Thyroid gland (tissue), 4 donors: ENCODE results near the gene AP3B1. TPM values are rescaled to one million over a fixed set of nuclear protein-coding genes. Genes with fewer than 3 reads are reported as not detected.

Experiments used
- DNase-seq, 2 donors: peaks; one replicate each; pipeline ENCODE4 v3.0.0-alpha.2; 2019
- H3K27ac ChIP-seq, 3 donors: fragments of 200-600 bp; sonication (generic); 1 replicate in 2 of 3; 2 replicates in 1 of 3; pipeline ENCODE4 v1.5.1; 2016 to 2019; ENCODE audit warnings: mild to moderate bottlenecking in 1 of 3, moderate library complexity in 1 of 3
- H3K27me3 ChIP-seq: fragments of 200-600 bp; sonication (generic); one replicate; pipeline ENCODE4 v1.5.1; 2019
- H3K36me3 ChIP-seq, 2 donors: fragments of 200-600 bp; sonication (generic); one replicate each; pipeline ENCODE4 v1.5.1; 2016 to 2019
- H3K4me1 ChIP-seq, 2 donors: fragments of 200-600 bp; sonication (generic); one replicate each; pipeline ENCODE4 v1.5.1; 2017 to 2019
- H3K4me3 ChIP-seq, 3 donors: fragments of 200-600 bp; sonication (generic); replicated peaks in 1 of 3; 1 replicate in 2 of 3; 2 replicates in 1 of 3; pipeline ENCODE4 v1.5.1; 2016; ENCODE audit warnings: mild to moderate bottlenecking in 1 of 3
- H3K9me3 ChIP-seq: fragments of 200-600 bp; sonication (generic); one replicate; pipeline ENCODE4 v1.5.1; 2017
- CTCF ChIP-seq, 6 experiments: fragments of 200-600 bp in 3 of 6; fragments of 450-650 bp in 3 of 6; sonication (generic) in 3 of 6; IDR thresholded peaks; one replicate each; pipeline ENCODE4 v1.5.1; 2016 to 2019; ENCODE audit warnings: antibody characterized with exemption in 6 of 6, mild to moderate bottlenecking in 2 of 6, inconsistent platforms in 1 of 6, moderate library complexity in 1 of 6
- POLR2A ChIP-seq, 2 donors: fragments of 450-650 bp; IDR thresholded peaks; one replicate each; pipeline ENCODE4 v1.6.1; 2017; ENCODE audit warnings: antibody characterized with exemption in 2 of 2, mild to moderate bottlenecking in 2 of 2, moderate library complexity in 1 of 2
- WGBS, 2 donors: methylation state at CpG; one replicate each; pipeline ENCODE4 v1.1.5; 2017; 5-methylcytosine and 5-hydroxymethylcytosine counted together
- intact Hi-C: fragments of 100-400 bp; cut with DNase I; formaldehyde crosslinking; loops from one replicate; pipeline ENCODE4 v1.15.1; 2023
- total RNA-seq, 4 donors: library from RNA; depleted of rRNA; stranded (reverse); fragments of >200 nt; gene quantifications; one replicate each; pipeline ENCODE4 v1.2.3, GENCODE V29; 2016

AP3B1 gene
- total RNA-seq, 4 donors from 2014 or later = 60.9 to 86.6 (median 72.2) TPM

DNA sequence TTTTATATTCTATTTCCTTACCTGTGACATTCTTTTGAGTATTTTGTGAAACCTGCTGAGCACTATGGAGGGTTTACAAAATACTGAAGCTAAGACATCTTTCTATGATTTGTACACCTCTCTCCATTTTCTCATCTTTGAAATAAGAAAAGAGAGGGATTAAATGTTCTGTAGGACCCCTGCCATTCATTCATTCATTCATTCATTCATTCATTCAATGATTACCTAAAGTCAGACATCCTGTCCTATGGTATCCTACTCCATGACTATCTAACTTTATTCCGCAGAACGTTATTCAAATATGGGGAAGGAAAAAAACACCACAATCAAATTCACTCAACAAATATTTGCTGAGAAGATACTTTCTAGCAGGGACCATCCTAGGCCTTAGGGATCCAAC is 51.4 kb downstream of the AP3B1 start:
- H3K27ac ChIP-seq = no peak overlapping the region
- no peak for DNase-seq
- no peaks in the 10 kb centered on the region for H3K36me3 ChIP-seq
- no peak overlapping the region for H3K4me3 ChIP-seq
- intact Hi-C loops = no loop called here
- WGBS, 2 donors = 94 to 96% methylated on average over 2 of the region's 2 CpGs
- no peaks in the 10 kb centered on the region for H3K27me3 ChIP-seq
- no peaks in the 10 kb centered on the region for H3K4me1 ChIP-seq
- TF ChIP-seq CTCF (IDR thresholded peaks at IDR 0.05) (no peak), POLR2A (IDR thresholded peaks at IDR 0.05) (no peak)
- H3K9me3 ChIP-seq = no peaks in the 10 kb centered on the region

- Histone ChIP-seq H3K9me3 (no peaks in the 10 kb centered on the region), H3K4me1 (no peaks in the 10 kb centered on the region), H3K36me3 (no peaks in the 10 kb centered on the region), H3K27me3 (no peaks in the 10 kb centered on the region), H3K4me3 (no peak overlapping the region), H3K27ac (no peak overlapping the region)
- no peak for DNase-seq
- no peak for TF ChIP-seq POLR2A (IDR thresholded peaks at IDR 0.05)
- TF ChIP-seq CTCF (IDR thresholded peaks at IDR 0.05) = no peak
- 91 to 100% methylated on average over 1 of the region's 1 CpG for WGBS, 2 donors
- intact Hi-C loops = no loop called here
Measured at GRCh38 chr5:78242001-78242400, 52.5 kb downstream of the AP3B1 start.

DNA sequence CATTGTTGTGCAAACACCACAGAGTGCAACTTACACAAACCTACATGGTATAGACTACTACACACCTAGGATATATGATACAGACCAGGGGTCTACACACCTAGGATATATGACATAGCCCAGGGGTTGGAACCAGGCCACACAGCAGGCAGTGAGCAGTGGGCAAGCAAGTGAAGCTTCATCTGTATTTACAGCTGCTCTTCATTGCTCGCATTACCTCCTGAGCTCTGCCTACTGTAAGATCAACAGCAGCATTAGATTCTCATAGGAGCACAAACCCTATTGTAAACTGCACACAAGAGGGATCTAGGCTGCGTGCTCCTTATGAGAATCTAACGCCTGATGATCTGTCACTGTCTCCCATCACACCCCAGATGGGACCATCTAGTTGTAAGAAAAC is 56.6 kb downstream of the AP3B1 start:
- no peaks in the 10 kb centered on the region for H3K27me3 ChIP-seq
- DNase-seq = no peak
- no peak overlapping the region for H3K4me3 ChIP-seq
- WGBS, 2 donors = 88 to 93% methylated on average over 3 of the region's 3 CpGs
- no peaks in the 10 kb centered on the region for H3K9me3 ChIP-seq
- no peak overlapping the region for H3K27ac ChIP-seq
- TF ChIP-seq CTCF (IDR thresholded peaks at IDR 0.05) (no peak), POLR2A (IDR thresholded peaks at IDR 0.05) (no peak)
- no peaks in the 10 kb centered on the region for H3K4me1 ChIP-seq
- intact Hi-C loops = no loop called here
- no peaks in the 10 kb centered on the region for H3K36me3 ChIP-seq

DNA sequence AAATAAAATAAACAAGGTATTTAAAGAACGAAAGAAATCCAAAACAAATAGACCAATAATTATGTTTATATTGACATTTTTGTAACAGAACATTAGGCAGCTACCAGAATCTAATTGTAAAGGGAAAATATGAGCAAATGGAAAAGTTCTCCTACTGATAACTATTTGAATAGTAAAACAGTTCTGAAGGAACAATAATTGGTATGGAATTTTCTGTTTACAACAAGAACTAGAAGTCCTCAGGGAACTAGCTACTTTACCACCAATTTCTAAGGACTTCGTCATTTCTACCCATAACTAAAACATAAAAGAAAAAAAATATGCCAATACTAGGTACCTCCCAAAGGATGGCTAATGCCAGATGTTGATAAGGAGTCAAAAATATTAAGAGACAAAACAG is 58.5 kb downstream of the AP3B1 start:
- no peak overlapping the region for H3K27ac ChIP-seq
- DNase-seq = no peak
- no peaks in the 10 kb centered on the region for H3K36me3 ChIP-seq
- no peak overlapping the region for H3K4me3 ChIP-seq
- H3K4me1 ChIP-seq = no peaks in the 10 kb centered on the region
- intact Hi-C loops = no loop called here
- no peak for TF ChIP-seq POLR2A (IDR thresholded peaks at IDR 0.05)
- no peak for TF ChIP-seq CTCF (IDR thresholded peaks at IDR 0.05)
- no peaks in the 10 kb centered on the region for H3K27me3 ChIP-seq
- WGBS, 2 donors = 84 to 89% methylated on average over 2 of the region's 2 CpGs
- H3K9me3 ChIP-seq = no peaks in the 10 kb centered on the region

GRCh38 chr5:78235289-78235688 is 59.2 kb downstream of the AP3B1 start:
- 90 to 93% methylated on average over 3 of the region's 3 CpGs for WGBS, 2 donors
- H3K27ac ChIP-seq = no peak overlapping the region
- no peak overlapping the region for H3K4me3 ChIP-seq
- no peaks in the 10 kb centered on the region for H3K27me3 ChIP-seq
- H3K4me1 ChIP-seq = no peaks in the 10 kb centered on the region
- H3K9me3 ChIP-seq = no peaks in the 10 kb centered on the region
- intact Hi-C loops = no loop called here
- H3K36me3 ChIP-seq = no peaks in the 10 kb centered on the region
- DNase-seq = no peak
- no peak for TF ChIP-seq POLR2A (IDR thresholded peaks at IDR 0.05)
- no peak for TF ChIP-seq CTCF (IDR thresholded peaks at IDR 0.05)
